GM19395 (cell line): ENCODE measurements around the gene SLC39A13.
"Not testable (repeated sequence)": the region's sequence is repeated elsewhere in the genome, so short reads cannot be mapped to it uniquely, and the experiment has no call there.

Source experiments
- ATAC-seq: cut with Tn5 transposase; IDR thresholded peaks from one replicate; pipeline ENCODE4 v1.9.1; 2021; ENCODE audit warnings: mild to moderate bottlenecking, moderate library complexity; ENCODE audit not compliant: unreplicated experiment

The SLC39A13 gene

DNA sequence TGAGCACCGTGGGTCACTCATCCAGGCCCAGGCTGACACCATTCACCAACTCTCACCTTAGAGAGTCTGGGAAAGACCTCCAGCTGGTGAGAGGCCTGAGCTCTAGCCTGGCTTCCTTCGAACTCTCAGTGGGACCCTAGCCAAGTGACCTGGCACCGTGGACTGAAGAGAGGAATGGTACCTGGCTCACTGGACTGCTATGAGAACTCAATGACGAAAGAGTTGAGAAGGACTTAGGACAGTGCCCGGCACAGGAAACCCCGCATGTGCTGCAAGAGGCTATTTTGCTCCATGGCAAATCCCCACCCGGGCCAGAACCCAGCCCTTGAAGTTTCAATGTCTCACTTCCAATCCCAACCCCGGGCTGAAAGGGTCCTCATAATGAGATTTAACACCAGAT lies 41.2 kb downstream of the SLC39A13 start:
- no peak for ATAC-seq

DNA sequence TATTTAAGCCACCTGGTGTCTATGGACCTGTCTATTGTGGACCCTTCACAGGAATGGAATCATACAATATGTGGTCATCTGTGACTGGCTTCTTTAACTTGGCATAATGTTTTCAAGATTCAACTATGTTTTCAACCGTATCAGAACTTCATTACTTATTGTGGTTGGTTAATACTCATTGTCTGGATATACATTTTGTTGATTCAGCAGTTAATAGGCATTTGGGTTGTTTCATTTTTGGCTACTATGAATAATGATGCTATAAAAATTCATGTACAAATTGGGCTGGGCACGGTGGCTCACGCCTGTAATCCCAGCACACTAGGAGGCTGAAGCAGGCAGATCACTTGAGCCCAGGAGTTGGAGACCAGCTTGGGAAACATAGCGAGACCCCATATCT lies 43.0 kb downstream of the SLC39A13 start:
- ATAC-seq: no peak

DNA sequence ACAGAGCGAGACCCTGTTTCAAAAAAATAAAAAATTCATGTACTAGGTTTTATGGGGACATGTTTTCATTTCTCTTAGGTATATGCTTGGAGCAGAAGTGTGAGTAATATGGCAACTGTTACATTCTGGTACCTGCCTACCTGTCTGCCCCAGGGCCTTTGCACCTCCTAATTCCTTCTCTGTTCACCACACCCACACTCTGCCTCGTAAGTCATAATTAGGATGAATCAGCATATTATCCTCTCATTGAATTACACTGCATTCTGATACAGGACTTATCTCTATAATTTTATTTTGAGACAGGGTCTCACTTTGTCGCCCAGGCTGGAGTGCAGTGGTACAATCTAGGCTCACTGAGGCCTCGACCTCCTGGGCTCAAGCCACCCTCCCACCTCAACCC lies 43.6 kb downstream of the SLC39A13 start:
- ATAC-seq: no peak

DNA sequence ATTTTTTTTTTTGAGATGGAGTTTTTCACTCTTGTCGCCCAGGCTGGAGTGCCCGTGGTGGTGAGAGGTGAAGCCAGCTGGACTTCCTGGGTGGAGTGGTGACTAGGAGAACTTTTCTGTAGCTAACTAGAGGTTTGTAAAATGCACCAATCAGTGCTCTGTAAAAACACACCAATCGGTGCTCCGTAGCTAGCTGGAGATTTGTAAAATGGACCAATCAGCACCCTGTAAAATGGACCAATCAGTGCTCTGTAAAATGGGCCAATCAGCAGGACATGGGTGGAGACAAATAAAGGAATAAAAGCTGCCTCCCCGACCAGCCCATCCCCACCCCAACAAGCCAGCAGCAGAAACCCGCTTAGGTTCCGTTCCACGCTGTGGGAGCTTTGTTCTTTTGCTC lies 45.0 kb downstream of the SLC39A13 start:
- no peak for ATAC-seq

DNA sequence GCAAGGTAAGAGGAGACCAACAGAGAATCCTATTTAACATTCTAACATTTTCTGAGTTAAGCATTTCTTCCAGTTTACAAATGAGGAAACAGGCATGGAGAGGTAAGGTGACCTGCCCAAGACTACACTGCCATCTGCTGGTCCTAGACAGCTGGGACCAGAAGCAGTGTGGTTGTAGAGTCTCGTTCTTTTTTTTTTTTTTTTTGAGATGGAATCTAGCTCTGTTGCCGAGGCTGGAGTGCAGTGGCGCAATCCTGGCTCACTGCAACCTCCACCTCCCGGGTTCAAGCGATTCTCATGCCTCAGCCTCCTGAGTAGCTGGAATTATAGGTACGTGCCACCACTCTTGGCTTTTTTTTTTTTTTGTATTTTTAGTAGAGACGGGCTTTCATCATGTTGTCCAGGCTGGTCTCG lies 45.9 kb downstream of the SLC39A13 start:
- not testable (repeated sequence) for ATAC-seq

DNA sequence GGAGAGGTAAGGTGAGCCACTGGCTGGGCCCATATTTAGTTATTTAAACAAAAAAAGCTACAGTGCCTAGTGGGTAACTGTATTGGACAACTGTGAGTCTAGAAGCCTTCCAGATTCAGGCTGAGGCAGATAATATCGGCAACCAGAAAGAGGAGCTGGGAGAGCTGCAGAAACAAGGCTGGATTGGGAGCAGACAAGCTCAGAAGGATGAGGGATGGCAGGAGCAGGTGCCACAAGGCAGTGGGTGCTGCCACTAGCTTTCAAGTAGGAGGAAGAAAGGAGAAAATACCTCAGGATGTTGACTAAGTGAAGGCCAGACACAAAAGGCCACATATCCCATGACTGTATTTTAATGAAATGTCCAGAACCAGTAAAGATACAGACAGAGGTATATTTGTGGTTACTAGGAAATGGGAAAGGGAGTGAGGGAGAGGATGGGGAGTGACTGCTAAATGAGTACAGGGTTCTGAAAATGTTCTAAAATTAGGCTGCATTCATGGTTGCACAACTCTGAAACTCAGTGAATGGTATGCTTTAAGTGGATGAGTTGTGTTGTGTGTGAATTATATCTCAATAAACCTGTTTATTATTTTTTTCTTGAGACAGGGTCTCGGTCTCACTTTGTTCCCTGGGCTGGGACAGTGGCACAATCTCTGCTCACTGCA lies 52.3 kb downstream of the SLC39A13 start:
- no peak for ATAC-seq

DNA sequence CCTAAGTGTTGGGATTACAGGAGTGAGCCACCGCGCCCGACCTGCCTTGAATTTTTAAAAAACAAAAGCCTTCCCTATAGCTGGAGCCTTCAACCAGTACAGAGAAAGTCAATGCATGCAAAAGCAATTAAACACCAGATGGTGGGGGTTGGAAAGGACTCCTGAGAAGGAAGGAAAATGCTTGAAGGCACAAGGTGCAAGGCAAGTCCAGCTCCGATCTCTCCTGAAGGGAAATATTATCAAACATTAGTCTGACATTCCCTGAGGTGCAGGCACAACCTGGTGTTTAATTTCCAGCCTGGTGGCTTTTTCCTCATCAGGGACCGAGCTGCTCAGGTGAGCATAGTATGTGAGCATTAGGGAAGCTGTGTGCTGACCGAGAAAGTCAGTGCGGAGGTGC lies 53.5 kb downstream of the SLC39A13 start:
- no peak for ATAC-seq

DNA sequence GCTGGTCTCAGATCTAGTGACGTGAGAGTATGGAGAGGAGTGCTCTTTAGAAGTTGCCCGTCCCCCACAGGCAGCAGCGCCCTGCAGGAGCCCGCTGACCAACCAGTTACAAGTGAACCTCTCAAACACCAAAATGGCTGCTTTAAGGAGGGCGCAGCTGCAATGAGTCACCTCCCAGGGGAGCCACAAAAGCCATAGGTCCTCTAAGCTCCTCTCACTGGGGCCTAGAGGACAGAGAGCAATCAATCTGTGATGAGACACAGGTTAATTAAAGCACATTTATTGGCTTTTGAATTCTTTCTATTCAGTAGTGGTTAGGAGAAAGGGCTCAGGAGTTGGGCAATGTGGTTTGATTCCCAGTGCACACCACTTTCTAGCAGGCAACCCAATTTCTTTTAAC lies 56.1 kb downstream of the SLC39A13 start:
- ATAC-seq: no peak
